H9 (cell line): ENCODE data around the gene SLC48A1. TPM values are rescaled to one million over a fixed set of nuclear protein-coding genes. Genes with fewer than 3 reads are reported as not detected.

ENCODE experiments used
- DNase-seq: peaks from one replicate; pipeline ENCODE4 v3.0.0-alpha.2; 2017
- H2AFZ ChIP-seq: one replicate; pipeline ENCODE4 v1.6.1; 2013; ENCODE audit warnings: mild to moderate bottlenecking, low read length, control low read depth, moderate library complexity
- H2AK5ac ChIP-seq: 2 replicates; pipeline ENCODE4 v1.6.1; 2013; ENCODE audit warnings: low read length, control low read depth, mixed read lengths; ENCODE audit not compliant: insufficient read length
- H2BK120ac ChIP-seq: one replicate; pipeline ENCODE4 v1.6.1; 2013; ENCODE audit warnings: low read depth, mild to moderate bottlenecking, low read length, control low read depth, inconsistent platforms; ENCODE audit not compliant: poor library complexity, severe bottlenecking
- H2BK12ac ChIP-seq: 2 replicates; pipeline ENCODE4 v1.6.1; 2013; ENCODE audit warnings: low read length, control low read depth, mixed read lengths, low read depth; ENCODE audit not compliant: insufficient read length
- H2BK15ac ChIP-seq: 2 replicates; pipeline ENCODE4 v1.6.1; 2013; ENCODE audit warnings: low read depth, low read length, control low read depth
- H2BK20ac ChIP-seq: one replicate; pipeline ENCODE4 v1.6.1; 2013; ENCODE audit warnings: low read depth, mild to moderate bottlenecking, low read length, control low read depth, inconsistent platforms; ENCODE audit not compliant: poor library complexity, severe bottlenecking
- H2BK5ac ChIP-seq: 2 replicates; pipeline ENCODE4 v1.6.1; 2013; ENCODE audit warnings: low read length, control low read depth, mixed read lengths; ENCODE audit not compliant: insufficient read length
- H3K14ac ChIP-seq: 2 replicates; pipeline ENCODE4 v1.6.1; 2013; ENCODE audit warnings: low read length, control low read depth; ENCODE audit not compliant: insufficient read depth
- H3K18ac ChIP-seq: 2 replicates; pipeline ENCODE4 v1.6.1; 2013; ENCODE audit warnings: low read depth, mild to moderate bottlenecking, mixed read lengths, low read length, control low read depth; ENCODE audit not compliant: insufficient read length
- H3K23ac ChIP-seq: 2 replicates; pipeline ENCODE4 v1.6.1; 2013; ENCODE audit warnings: low read length, control low read depth, mixed read lengths, low read depth; ENCODE audit not compliant: insufficient read length
- H3K23me2 ChIP-seq: 2 replicates; pipeline ENCODE4 v1.6.1; 2013; ENCODE audit warnings: low read depth, mild to moderate bottlenecking, mixed read lengths, low read length, control low read depth; ENCODE audit not compliant: insufficient read length, poor library complexity, severe bottlenecking
- H3K27ac ChIP-seq: 2 replicates; pipeline ENCODE4 v1.5.1; 2013; ENCODE audit warnings: low read length, control low read depth, mixed read lengths, low read depth; ENCODE audit not compliant: insufficient read length
- H3K27me3 ChIP-seq: 2 replicates; pipeline ENCODE4 v1.6.1; 2013; ENCODE audit warnings: low read length, control low read depth, inconsistent platforms; ENCODE audit not compliant: insufficient read depth
- H3K4ac ChIP-seq: 2 replicates; pipeline ENCODE4 v1.6.1; 2013; ENCODE audit warnings: low read depth, mild to moderate bottlenecking, control low read depth, inconsistent platforms, low read length, moderate library complexity
- H3K4me1 ChIP-seq: 2 replicates; pipeline ENCODE4 v1.6.1; 2013; ENCODE audit warnings: low read length, control low read depth, inconsistent platforms; ENCODE audit not compliant: insufficient read depth
- H3K4me2 ChIP-seq: 2 replicates; pipeline ENCODE4 v1.6.1; 2013; ENCODE audit warnings: low read length, control low read depth, mixed read lengths; ENCODE audit not compliant: insufficient read length, insufficient read depth
- H3K56ac ChIP-seq: 2 replicates; pipeline ENCODE4 v1.6.1; 2013; ENCODE audit warnings: low read depth, mild to moderate bottlenecking, mixed read lengths, low read length, control low read depth; ENCODE audit not compliant: insufficient read length
- H3K79me1 ChIP-seq: 2 replicates; pipeline ENCODE4 v1.6.1; 2013; ENCODE audit warnings: low read depth, mild to moderate bottlenecking, moderate library complexity, low read length, control low read depth, inconsistent platforms; ENCODE audit not compliant: insufficient read depth, poor library complexity, severe bottlenecking
- H3K79me2 ChIP-seq: 2 replicates; pipeline ENCODE4 v1.6.1; 2013; ENCODE audit warnings: low read length, control low read depth, inconsistent platforms; ENCODE audit not compliant: insufficient read depth
- H3K9ac ChIP-seq: 2 replicates; pipeline ENCODE4 v1.6.1; 2013; ENCODE audit warnings: low read length, control low read depth, mixed read lengths; ENCODE audit not compliant: insufficient read length; ENCODE audit errors: extremely low read depth
- H3K9me3 ChIP-seq: one replicate; pipeline ENCODE4 v1.6.1; 2013; ENCODE audit warnings: low read depth, low read length, inconsistent platforms; ENCODE audit not compliant: control insufficient read depth
- H3T11ph ChIP-seq: one replicate; pipeline ENCODE4 v1.6.1; 2013; ENCODE audit warnings: mild to moderate bottlenecking, low read length, control low read depth, inconsistent platforms
- H4K20me1 ChIP-seq: one replicate; pipeline ENCODE4 v1.6.1; 2013; ENCODE audit not compliant: control insufficient read depth, insufficient read length, insufficient read depth
- H4K5ac ChIP-seq: 2 replicates; pipeline ENCODE4 v1.6.1; 2013; ENCODE audit warnings: low read depth, mild to moderate bottlenecking, mixed read lengths, low read length, control low read depth; ENCODE audit not compliant: insufficient read length
- H4K8ac ChIP-seq: replicated peaks from 2 replicates; pipeline ENCODE4 v1.6.1; 2013; ENCODE audit warnings: low read length, control low read depth, mixed read lengths, low read depth; ENCODE audit not compliant: insufficient read length
- H4K91ac ChIP-seq: 2 replicates; pipeline ENCODE4 v1.6.1; 2013; ENCODE audit warnings: low read depth, mild to moderate bottlenecking, moderate library complexity, mixed read lengths, low read length, control low read depth; ENCODE audit not compliant: insufficient read length
- H3K27ac Mint-ChIP-seq, 3 experiments: 2 replicates in 2 of 3; 3 replicates in 1 of 3; pipeline ENCODE4 v1.8.0; 2020 to 2021; ENCODE audit warnings: mixed read lengths in 3 of 3, mild to moderate bottlenecking in 1 of 3, moderate library complexity in 1 of 3
- H3K27me3 Mint-ChIP-seq: 2 replicates; pipeline ENCODE4 v1.8.0; 2021; ENCODE audit warnings: low read depth, mild to moderate bottlenecking, moderate library complexity, mixed read lengths
- H3K36me3 Mint-ChIP-seq, 3 experiments: 2 replicates in 2 of 3; 3 replicates in 1 of 3; pipeline ENCODE4 v1.8.0; 2020 to 2021; ENCODE audit warnings: low read depth in 3 of 3, mixed read lengths in 3 of 3; ENCODE audit not compliant: insufficient read depth in 1 of 3
- H3K4me1 Mint-ChIP-seq, 2 experiments: 2 replicates each; pipeline ENCODE4 v1.8.0; 2020; ENCODE audit warnings: mixed read lengths in 2 of 2
- H3K4me3 Mint-ChIP-seq, 2 experiments: 2 replicates in 1 of 2; 3 replicates in 1 of 2; pipeline ENCODE4 v1.8.0; 2020 to 2021; ENCODE audit warnings: mild to moderate bottlenecking in 2 of 2, mixed read lengths in 2 of 2, moderate library complexity in 1 of 2
- H3K9me3 Mint-ChIP-seq, 2 experiments: 2 replicates in 1 of 2; 3 replicates in 1 of 2; pipeline ENCODE4 v1.8.0; 2020; ENCODE audit warnings: mild to moderate bottlenecking in 2 of 2, mixed read lengths in 2 of 2, moderate library complexity in 1 of 2
- CTCF ChIP-seq: fragments of 200-600 bp; sonication (generic); conservative IDR thresholded peaks from 3 replicates; pipeline ENCODE4 v1.8.0; 2021; ENCODE audit warnings: antibody characterized with exemption, mild to moderate bottlenecking
- WGBS: extraction: QIAGEN DNeasy Blood & Tissue Kit; methylation state at CpG from one replicate; pipeline ENCODE4 v1.1.7; 2013; ENCODE audit warnings: missing lambda C conversion rate, low lambda C conversion rate, mixed read lengths; ENCODE audit not compliant: insufficient read length; ENCODE audit errors: extremely low coverage; 5-methylcytosine and 5-hydroxymethylcytosine counted together
- total RNA-seq: library from RNA; stranded (reverse); gene quantifications from 2 replicates; pipeline ENCODE4 v1.2.1, GENCODE V29; 2021

Gene SLC48A1
- total RNA-seq, 1 experiment from 2014 or later = 10.6 TPM

- no peak overlapping the region for H4K5ac ChIP-seq
- no peak overlapping the region; the same call in 1 of the 2 replicates for H3K14ac ChIP-seq
- WGBS = no CpG with 5 or more reads among the region's 10 CpGs
- Mint-ChIP-seq H3K27ac (peak overlapping the region in 2 of 3 experiments; percentile 40 to 45; a peak in 3 of 7 replicates), H3K36me3 (peaks cover 0 to 1% (median 0%) of the 10 kb centered on the region in 3 experiments; a peak in 2 of 7 replicates), H3K27me3 (peaks cover 27% of the 10 kb centered on the region), H3K4me3 (peak overlapping the region in 1 of 2 experiments; percentile 60; a peak in 1 of 5 replicates), H3K9me3 (no peaks in the 10 kb centered on the region), H3K4me1 (peaks cover 28 to 46% of the 10 kb centered on the region in 2 experiments)
- no peak overlapping the region for H2BK15ac ChIP-seq
- no peak overlapping the region for H3K18ac ChIP-seq
- no peak overlapping the region for H3K4me2 ChIP-seq
- H3K23ac ChIP-seq = no peak overlapping the region
- no peak overlapping the region for H4K8ac ChIP-seq
- H2BK12ac ChIP-seq = no peak overlapping the region
- no peak overlapping the region for H2AK5ac ChIP-seq
- no peak overlapping the region for H2BK20ac ChIP-seq
- H3K23me2 ChIP-seq = peaks cover 6% of the 10 kb centered on the region
- no peak overlapping the region for H3K9ac ChIP-seq
- H3K79me1 ChIP-seq = no peaks in the 10 kb centered on the region
- no peak for DNase-seq
- no peak overlapping the region for H3K4ac ChIP-seq
- H2BK120ac ChIP-seq = no peak overlapping the region
- TF ChIP-seq CTCF = no peak
- no peaks in the 10 kb centered on the region for H3K9me3 ChIP-seq
- H2AFZ ChIP-seq = no peak overlapping the region
- H3K4me1 ChIP-seq = peaks cover 3% of the 10 kb centered on the region; the same call in 1 of the 2 replicates
- no peak overlapping the region for H3T11ph ChIP-seq
- H2BK5ac ChIP-seq = no peak overlapping the region
- no peaks in the 10 kb centered on the region for H3K27me3 ChIP-seq
- H3K56ac ChIP-seq = no peak overlapping the region
- H3K27ac ChIP-seq = no peak overlapping the region
- peaks cover 2% of the 10 kb centered on the region for H4K20me1 ChIP-seq
- no peaks in the 10 kb centered on the region for H3K79me2 ChIP-seq
- H4K91ac ChIP-seq = no peak overlapping the region
These were observed 2.3 kb downstream of the SLC48A1 start for GRCh38 chr12:47775100-47775911.
